ENCODE results near the gene NRN1L.

Gene NRN1L

GRCh38 chr16:67878846-67879245, 5.8 kb upstream of the NRN1L start:
- no peaks in the 10 kb centered on the region for H3K27me3 ChIP-seq (replicated peaks)
- no peak for DNase-seq
- no peak overlapping the region for H3K4me3 ChIP-seq (ENCODE audit: low read depth, low read length)
- no peak for TF ChIP-seq CTCF (IDR thresholded peaks at IDR 0.05; ENCODE audit: low read depth, low read length, missing control alignments)
- in situ Hi-C loops (cut with HindIII; ENCODE audit: low pct_ligation_motif_present, low sequenced_read_pairs), result no loop called here
- H3K36me3 ChIP-seq (replicated peaks), result peaks cover 79% of the 10 kb centered on the region
- no peak overlapping the region for H3K27ac ChIP-seq

GRCh38 chr16:67879462-67879861, 5.2 kb upstream of the NRN1L start:
- in situ Hi-C loops (cut with HindIII; ENCODE audit: low pct_ligation_motif_present, low sequenced_read_pairs), result no loop called here
- no peak for DNase-seq

GRCh38 chr16:67879936-67880335, 4.7 kb upstream of the NRN1L start:
- Histone ChIP-seq H3K4me3 (ENCODE audit: low read depth, low read length) (no peak overlapping the region), H3K27ac (no peak overlapping the region), H3K36me3 (replicated peaks) (peaks cover 84% of the 10 kb centered on the region), H3K27me3 (replicated peaks) (no peaks in the 10 kb centered on the region)
- in situ Hi-C loops (cut with HindIII; ENCODE audit: low pct_ligation_motif_present, low sequenced_read_pairs), result no loop called here
- no peak for DNase-seq
- no peak for TF ChIP-seq CTCF (IDR thresholded peaks at IDR 0.05; ENCODE audit: low read depth, low read length, missing control alignments)

More at GRCh38 chr16:67879462-67879861, 5.2 kb upstream of the NRN1L start:
- Histone ChIP-seq H3K36me3 (replicated peaks) (peaks cover 82% of the 10 kb centered on the region), H3K27ac (no peak overlapping the region), H3K4me3 (ENCODE audit: low read depth, low read length) (no peak overlapping the region), H3K27me3 (replicated peaks) (no peaks in the 10 kb centered on the region)
- TF ChIP-seq CTCF (IDR thresholded peaks at IDR 0.05; ENCODE audit: low read depth, low read length, missing control alignments), result no peak

- DNase-seq, result no peak
- no peak for TF ChIP-seq CTCF (IDR thresholded peaks at IDR 0.05; ENCODE audit: low read depth, low read length, missing control alignments)
- in situ Hi-C loops (cut with HindIII; ENCODE audit: low pct_ligation_motif_present, low sequenced_read_pairs), result no loop called here
- Histone ChIP-seq H3K4me3 (ENCODE audit: low read depth, low read length) (no peak overlapping the region), H3K36me3 (replicated peaks) (peaks cover 87% of the 10 kb centered on the region), H3K27me3 (replicated peaks) (no peaks in the 10 kb centered on the region), H3K27ac (no peak overlapping the region)
Measured at GRCh38 chr16:67880584-67880983, 4.1 kb upstream of the NRN1L start.

GRCh38 chr16:67881621-67882161, 3.0 kb upstream of the NRN1L start:
- H3K27me3 ChIP-seq (replicated peaks), result no peaks in the 10 kb centered on the region
- H3K36me3 ChIP-seq (replicated peaks), result peaks cover 79% of the 10 kb centered on the region
- H3K27ac ChIP-seq, result no peak overlapping the region
- no peak overlapping the region for H3K4me3 ChIP-seq (ENCODE audit: low read depth, low read length)
- in situ Hi-C loops (cut with HindIII; ENCODE audit: low pct_ligation_motif_present, low sequenced_read_pairs), result no loop called here
- DNase-seq, result no peak
- TF ChIP-seq CTCF (IDR thresholded peaks at IDR 0.05; ENCODE audit: low read depth, low read length, missing control alignments), result no peak
